ENCODE measurements around the gene STAT5B. TPM values are rescaled to one million over a fixed set of nuclear protein-coding genes. Genes with fewer than 3 reads are reported as not detected.

STAT5B gene
- total and polyA plus RNA-seq, 2 of the 13 experiments (the other 11 are each of a cell fraction or from before 2014, with no cell fraction given): 21.0 to 42.8 TPM

GRCh38 chr17:42283241-42284023 lies 7.2 kb upstream of the STAT5B start:
- no peak overlapping the region for H3K4me2 ChIP-seq (ENCODE audit: low read depth, low read length)
- peaks cover 6 to 40% of the 10 kb centered on the region in 2 experiments; a peak in 4 of 5 replicates for H3K27me3 ChIP-seq (ENCODE audit: control insufficient read depth in 1 of 2, insufficient read depth in 2 of 2, low read length in 2 of 2)
- H3K9ac ChIP-seq (ENCODE audit: insufficient read depth, low read depth, low read length): no peak overlapping the region
- no TSS peak for BruUV-seq (replicated peaks)
- no peaks in the 10 kb centered on the region for H3K9me3 ChIP-seq (ENCODE audit: low read length)
- in situ Hi-C loops (cut with HindIII; ENCODE audit: extremely low pct_ligation_motif_present, low pct_unique_long_range_greater_than_20kb): no loop called here
- H3K36me3 ChIP-seq (replicated peaks in 1 of 2; ENCODE audit: control insufficient read depth in 1 of 2, insufficient read depth in 2 of 2, low read length in 2 of 2): no peaks in the 10 kb centered on the region
- no peak for DNase-seq (ENCODE audit: low spot score)
- ATAC-seq: no peak
- H2AFZ ChIP-seq (ENCODE audit: low read length): no peak overlapping the region
- H3K4me3 ChIP-seq (replicated peaks in 1 of 3; ENCODE audit: insufficient read depth in 1 of 3, low read depth in 2 of 3, low read length in 3 of 3): no peak overlapping the region
- TF ChIP-seq ZNF318 (CRISPR knock-in tag; IDR thresholded peaks at IDR 0.05): 0 out of 2 replicates have a peak, but pooled peaks have one; percentile 5
- no peak for TF ChIP-seq RNF2 (conservative IDR thresholded peaks at IDR 0.05; ENCODE audit: low read depth)
- TF ChIP-seq ZFX (CRISPR knock-in tag; IDR thresholded peaks at IDR 0.05; ENCODE audit: low read depth): 0 out of 2 replicates have a peak, but pooled peaks have one; percentile 3
- WGBS (ENCODE audit: low lambda C conversion rate): 46% methylated on average over 7 of the region's 7 CpGs
- CTCF ChIA-PET (ENCODE audit: low intra/inter-chr PET ratio, low total read pairs): no interaction called here
- peaks cover 53% of the 10 kb centered on the region for H3K4me1 ChIP-seq (ENCODE audit: insufficient read depth, low read length)
- H3K79me2 ChIP-seq (ENCODE audit: insufficient read depth, low read length): no peaks in the 10 kb centered on the region
- no peak overlapping the region for H3K27ac ChIP-seq (ENCODE audit: extremely low read length, insufficient read depth, low read length)
- POLR2A ChIA-PET: no interaction called here
- intact Hi-C loops (cut with micrococcal nuclease; ENCODE audit: unreplicated experiment): loop anchor here (5.0 to 10.0 kb wide), 2 partner anchors 36 to 59 kb away; no protein-coding TSS in a partner anchor
- no peak for FAIRE-seq
- H4K20me1 ChIP-seq (ENCODE audit: insufficient read depth, low read length): no peaks in the 10 kb centered on the region
